Ishikawa (cell line): Measurements from ENCODE around the gene PGC.

Experiments
- CEBPB ChIP-seq: IDR thresholded peaks from 2 replicates; pipeline ENCODE4 v1.6.1; 2012
- CREB1 ChIP-seq: IDR thresholded peaks from 2 replicates; pipeline ENCODE4 v1.6.1; 2012; ENCODE audit warnings: low read depth
- EGR1 ChIP-seq: IDR thresholded peaks from 2 replicates; pipeline ENCODE4 v1.6.1; 2012
- EP300 ChIP-seq: IDR thresholded peaks from 2 replicates; pipeline ENCODE4 v1.6.1; 2012; ENCODE audit warnings: borderline replicate concordance
- FOXM1 ChIP-seq: IDR thresholded peaks from 2 replicates; pipeline ENCODE4 v1.6.1; 2012; ENCODE audit warnings: low read depth, borderline replicate concordance
- NFIC ChIP-seq: IDR thresholded peaks from 2 replicates; pipeline ENCODE4 v1.6.1; 2012
- RAD21 ChIP-seq: IDR thresholded peaks from 2 replicates; pipeline ENCODE4 v1.6.1; 2012; ENCODE audit warnings: low read depth
- TAF1 ChIP-seq: IDR thresholded peaks from 2 replicates; pipeline ENCODE4 v1.6.1; 2012; ENCODE audit warnings: low read depth, mild to moderate bottlenecking
- TCF12 ChIP-seq: IDR thresholded peaks from 2 replicates; pipeline ENCODE4 v1.6.1; 2012; ENCODE audit warnings: low read depth
- TEAD4 ChIP-seq: IDR thresholded peaks from 2 replicates; pipeline ENCODE4 v1.6.1; 2012
- YY1 ChIP-seq: IDR thresholded peaks from 2 replicates; pipeline ENCODE4 v1.6.1; 2012; ENCODE audit warnings: low read depth
- ZBTB7A ChIP-seq: IDR thresholded peaks from 2 replicates; pipeline ENCODE4 v1.6.1; 2012; ENCODE audit warnings: low read depth
- TF ChIP-seq, protein P1 (sequence below): IDR thresholded peaks from 2 replicates; pipeline ENCODE4 v1.6.1; 2012
- TF ChIP-seq, protein P2 (sequence below): IDR thresholded peaks from 2 replicates; pipeline ENCODE4 v1.6.1; 2012
- TF ChIP-seq, protein P3 (sequence below): IDR thresholded peaks from 2 replicates; pipeline ENCODE4 v1.6.1; 2012; ENCODE audit warnings: low read depth, mild to moderate bottlenecking

Gene PGC

DNA sequence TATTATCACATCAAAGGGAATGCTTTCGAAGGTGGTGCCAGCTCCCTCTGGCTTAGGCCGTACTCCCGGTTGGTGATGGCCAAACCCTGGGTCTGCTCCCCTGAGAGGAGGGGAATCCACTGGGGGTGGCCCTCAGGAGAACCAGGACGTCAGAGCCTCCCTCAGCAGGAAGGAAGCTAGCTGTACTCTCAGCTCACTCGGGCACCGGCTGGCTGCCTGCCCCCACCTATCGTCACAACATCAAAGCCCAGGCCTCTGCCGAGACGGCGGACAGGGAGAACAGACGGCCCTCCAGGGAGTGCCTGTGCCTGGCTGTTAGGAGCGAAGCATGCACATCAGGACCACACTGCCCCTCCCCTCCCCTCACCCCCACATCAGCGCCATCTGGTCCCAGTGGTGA is 9.2 kb upstream of the PGC start:
- TF ChIP-seq CEBPB (no peak), CREB1 (no peak), ZBTB7A (no peak), TCF12 (no peak), TAF1 (no peak), EGR1 (no peak), YY1 (no peak)
- TF ChIP-seq, protein P1, sequence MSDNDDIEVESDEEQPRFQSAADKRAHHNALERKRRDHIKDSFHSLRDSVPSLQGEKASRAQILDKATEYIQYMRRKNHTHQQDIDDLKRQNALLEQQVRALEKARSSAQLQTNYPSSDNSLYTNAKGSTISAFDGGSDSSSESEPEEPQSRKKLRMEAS = no peak

DNA sequence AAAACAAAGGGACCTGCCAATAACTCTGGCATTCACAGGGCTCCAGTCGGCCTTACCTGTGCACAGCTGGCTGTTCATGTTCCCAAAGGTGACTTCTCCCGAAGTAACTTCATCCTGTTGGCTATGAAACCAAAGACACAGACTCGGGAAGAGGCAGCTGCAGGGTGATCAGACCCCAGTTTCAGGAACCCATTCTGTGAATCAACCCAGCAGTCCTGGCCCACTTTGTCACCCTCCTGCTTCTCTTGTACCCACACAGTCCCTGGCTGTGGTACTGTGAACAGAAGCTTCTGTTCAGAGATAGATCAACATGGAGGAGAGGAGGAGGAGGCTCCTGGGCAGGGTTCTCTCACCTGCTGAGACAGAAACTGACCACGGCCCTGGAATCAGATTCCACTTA is 8.7 kb upstream of the PGC start:
- TF ChIP-seq CREB1 (no peak), ZBTB7A (no peak)
- TF ChIP-seq, protein P1 = no peak

DNA sequence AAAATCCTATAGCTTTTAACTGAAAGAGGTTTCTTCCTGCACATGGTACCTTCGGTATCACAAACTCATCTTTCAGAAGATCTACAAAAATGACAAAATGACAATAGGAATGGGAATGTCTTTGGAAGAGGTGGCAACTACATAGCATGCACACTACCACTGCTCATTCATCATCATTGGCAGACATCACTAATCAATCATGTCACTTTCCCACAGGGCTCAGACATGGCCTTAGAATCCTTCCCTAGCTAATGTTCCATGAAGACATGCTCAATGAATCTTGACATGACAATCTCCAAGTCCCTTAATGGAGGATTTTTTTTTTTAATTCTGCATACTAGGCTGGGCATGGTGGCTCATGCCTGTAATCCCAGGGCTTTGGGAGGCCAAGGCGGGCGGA is 3.2 kb upstream of the PGC start:
- no peak for TF ChIP-seq EGR1
- no peak for TF ChIP-seq ZBTB7A
- TF ChIP-seq CEBPB = no peak
- no peak for TF ChIP-seq FOXM1
- TF ChIP-seq TEAD4 = no peak
- no peak for TF ChIP-seq NFIC
- TF ChIP-seq TCF12 = no peak
- TF ChIP-seq EP300 = no peak
- TF ChIP-seq CREB1 = no peak
- TF ChIP-seq RAD21 = no peak
- TF ChIP-seq, protein P2, sequence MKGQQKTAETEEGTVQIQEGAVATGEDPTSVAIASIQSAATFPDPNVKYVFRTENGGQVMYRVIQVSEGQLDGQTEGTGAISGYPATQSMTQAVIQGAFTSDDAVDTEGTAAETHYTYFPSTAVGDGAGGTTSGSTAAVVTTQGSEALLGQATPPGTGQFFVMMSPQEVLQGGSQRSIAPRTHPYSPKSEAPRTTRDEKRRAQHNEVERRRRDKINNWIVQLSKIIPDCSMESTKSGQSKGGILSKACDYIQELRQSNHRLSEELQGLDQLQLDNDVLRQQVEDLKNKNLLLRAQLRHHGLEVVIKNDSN = no peak
- TF ChIP-seq, protein P1 = no peak
- TF ChIP-seq TAF1 = no peak

DNA sequence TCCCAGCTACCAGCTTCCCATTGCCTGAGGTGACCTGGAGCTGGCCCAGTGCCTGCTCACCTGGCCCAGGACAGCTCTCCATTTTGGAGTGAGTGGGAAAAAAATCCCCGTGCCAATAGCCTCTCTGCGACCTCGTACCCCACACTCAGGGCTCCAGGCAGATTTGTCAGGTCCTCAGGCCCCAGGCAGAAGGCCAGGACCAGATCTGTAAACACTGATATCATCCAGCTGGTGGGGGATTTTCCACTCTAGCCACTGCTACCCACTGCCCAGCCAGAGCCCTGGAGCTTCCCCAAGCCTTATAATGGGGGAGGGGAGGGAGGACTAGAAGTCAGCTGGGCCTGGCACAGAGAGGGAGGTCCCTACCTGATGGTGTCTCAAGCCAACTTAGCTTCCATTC is 1.3 kb upstream of the PGC start:
- TF ChIP-seq FOXM1 (no peak), TEAD4 (no peak), EP300 (no peak), YY1 (no peak), RAD21 (no peak), ZBTB7A (no peak), NFIC (no peak), CEBPB (no peak), TCF12 (no peak), EGR1 (no peak), TAF1 (no peak), CREB1 (no peak)
- TF ChIP-seq, protein P2 = no peak
- TF ChIP-seq, protein P3, sequence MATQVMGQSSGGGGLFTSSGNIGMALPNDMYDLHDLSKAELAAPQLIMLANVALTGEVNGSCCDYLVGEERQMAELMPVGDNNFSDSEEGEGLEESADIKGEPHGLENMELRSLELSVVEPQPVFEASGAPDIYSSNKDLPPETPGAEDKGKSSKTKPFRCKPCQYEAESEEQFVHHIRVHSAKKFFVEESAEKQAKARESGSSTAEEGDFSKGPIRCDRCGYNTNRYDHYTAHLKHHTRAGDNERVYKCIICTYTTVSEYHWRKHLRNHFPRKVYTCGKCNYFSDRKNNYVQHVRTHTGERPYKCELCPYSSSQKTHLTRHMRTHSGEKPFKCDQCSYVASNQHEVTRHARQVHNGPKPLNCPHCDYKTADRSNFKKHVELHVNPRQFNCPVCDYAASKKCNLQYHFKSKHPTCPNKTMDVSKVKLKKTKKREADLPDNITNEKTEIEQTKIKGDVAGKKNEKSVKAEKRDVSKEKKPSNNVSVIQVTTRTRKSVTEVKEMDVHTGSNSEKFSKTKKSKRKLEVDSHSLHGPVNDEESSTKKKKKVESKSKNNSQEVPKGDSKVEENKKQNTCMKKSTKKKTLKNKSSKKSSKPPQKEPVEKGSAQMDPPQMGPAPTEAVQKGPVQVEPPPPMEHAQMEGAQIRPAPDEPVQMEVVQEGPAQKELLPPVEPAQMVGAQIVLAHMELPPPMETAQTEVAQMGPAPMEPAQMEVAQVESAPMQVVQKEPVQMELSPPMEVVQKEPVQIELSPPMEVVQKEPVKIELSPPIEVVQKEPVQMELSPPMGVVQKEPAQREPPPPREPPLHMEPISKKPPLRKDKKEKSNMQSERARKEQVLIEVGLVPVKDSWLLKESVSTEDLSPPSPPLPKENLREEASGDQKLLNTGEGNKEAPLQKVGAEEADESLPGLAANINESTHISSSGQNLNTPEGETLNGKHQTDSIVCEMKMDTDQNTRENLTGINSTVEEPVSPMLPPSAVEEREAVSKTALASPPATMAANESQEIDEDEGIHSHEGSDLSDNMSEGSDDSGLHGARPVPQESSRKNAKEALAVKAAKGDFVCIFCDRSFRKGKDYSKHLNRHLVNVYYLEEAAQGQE = no peak
- TF ChIP-seq, protein P1 = no peak

DNA sequence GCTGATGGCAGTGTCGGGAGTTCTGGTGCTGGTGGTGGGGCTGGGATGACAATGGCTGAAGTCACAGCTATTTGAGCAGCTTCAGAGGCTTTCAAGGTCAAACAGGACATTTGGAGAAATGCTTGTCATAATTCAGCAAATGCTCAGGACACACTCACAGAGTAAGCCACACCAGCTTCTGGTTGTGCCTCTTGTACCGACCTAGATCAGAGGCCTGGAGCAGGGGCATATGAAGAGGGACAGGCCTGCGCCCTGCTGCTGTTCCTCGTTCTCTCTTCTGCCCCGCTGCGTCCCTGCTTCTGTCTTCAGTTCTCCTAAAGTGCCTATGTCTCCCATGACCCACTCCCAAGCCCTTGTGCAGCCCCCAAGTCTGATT is 893 bp upstream of the PGC start:
- TF ChIP-seq, protein P3 = no peak
- TF ChIP-seq TAF1 (no peak), CREB1 (no peak), FOXM1 (no peak), TCF12 (no peak), RAD21 (no peak), YY1 (no peak), EGR1 (no peak), CEBPB (no peak), ZBTB7A (no peak), NFIC (no peak), EP300 (no peak)
- TF ChIP-seq, protein P1 = no peak
- TF ChIP-seq, protein P2 = no peak
